ENCODE measurements around the gene LDLRAD4.

DNA sequence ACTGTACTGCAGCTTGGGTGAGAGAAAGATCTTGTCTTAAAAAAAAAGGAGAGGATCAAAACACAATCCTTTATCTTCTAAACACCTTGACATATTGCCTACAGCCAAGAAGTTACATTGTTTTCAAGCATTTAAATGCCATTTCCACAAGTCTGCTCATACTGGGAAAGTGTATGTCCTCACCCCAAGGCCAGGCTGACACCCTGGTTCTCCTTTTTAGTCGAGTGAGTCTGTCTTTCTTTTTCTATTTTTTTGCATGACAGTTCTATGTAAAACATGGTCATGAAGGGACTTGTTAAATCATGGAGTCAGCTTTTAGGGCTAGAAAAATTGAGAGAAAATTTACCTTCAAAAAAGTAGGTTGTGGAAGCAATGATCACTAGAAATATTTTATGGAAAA is 274.5 kb downstream of the LDLRAD4 start:
- TF ChIP-seq, protein P1, sequence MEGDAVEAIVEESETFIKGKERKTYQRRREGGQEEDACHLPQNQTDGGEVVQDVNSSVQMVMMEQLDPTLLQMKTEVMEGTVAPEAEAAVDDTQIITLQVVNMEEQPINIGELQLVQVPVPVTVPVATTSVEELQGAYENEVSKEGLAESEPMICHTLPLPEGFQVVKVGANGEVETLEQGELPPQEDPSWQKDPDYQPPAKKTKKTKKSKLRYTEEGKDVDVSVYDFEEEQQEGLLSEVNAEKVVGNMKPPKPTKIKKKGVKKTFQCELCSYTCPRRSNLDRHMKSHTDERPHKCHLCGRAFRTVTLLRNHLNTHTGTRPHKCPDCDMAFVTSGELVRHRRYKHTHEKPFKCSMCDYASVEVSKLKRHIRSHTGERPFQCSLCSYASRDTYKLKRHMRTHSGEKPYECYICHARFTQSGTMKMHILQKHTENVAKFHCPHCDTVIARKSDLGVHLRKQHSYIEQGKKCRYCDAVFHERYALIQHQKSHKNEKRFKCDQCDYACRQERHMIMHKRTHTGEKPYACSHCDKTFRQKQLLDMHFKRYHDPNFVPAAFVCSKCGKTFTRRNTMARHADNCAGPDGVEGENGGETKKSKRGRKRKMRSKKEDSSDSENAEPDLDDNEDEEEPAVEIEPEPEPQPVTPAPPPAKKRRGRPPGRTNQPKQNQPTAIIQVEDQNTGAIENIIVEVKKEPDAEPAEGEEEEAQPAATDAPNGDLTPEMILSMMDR (IDR thresholded peaks at IDR 0.05) = no peak
- no peak for TF ChIP-seq POLR2A (IDR thresholded peaks at IDR 0.05)
